ENCODE data around the gene CTNND1. TPM values are rescaled to one million over a fixed set of nuclear protein-coding genes. Genes with fewer than 3 reads are reported as not detected.
"Not testable (repeated sequence)": the region's sequence is repeated elsewhere in the genome, so short reads cannot be mapped to it uniquely, and the experiment has no call there.

The CTNND1 gene
- total and polyA plus RNA-seq, 2 of the 8 experiments (the other 6 are each of a cell fraction or from before 2014, with no cell fraction given) = 91.9 to 164 TPM

DNA sequence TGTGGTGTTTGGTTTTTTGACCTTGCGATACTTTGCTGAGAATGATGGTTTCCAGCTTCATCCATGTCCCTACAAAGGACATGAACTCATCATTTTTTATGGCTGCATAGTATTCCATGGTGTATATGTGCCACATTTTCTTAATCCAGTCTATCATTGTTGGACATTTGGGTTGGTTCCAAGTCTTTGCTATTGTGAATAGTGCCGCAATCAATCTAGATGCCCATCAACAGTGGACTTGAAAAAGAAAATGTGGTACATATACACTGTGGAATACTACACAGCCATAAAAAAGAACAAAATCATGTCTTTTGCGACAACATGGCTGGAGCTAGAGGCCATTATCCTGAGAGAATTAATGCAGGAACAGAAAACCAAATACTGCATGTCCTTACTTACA lies 77.0 kb downstream of the CTNND1 start:
- H3K9ac ChIP-seq (replicated peaks in 1 of 4; ENCODE audit: extremely low read depth in 1 of 4, low read depth in 3 of 4, low read length in 3 of 4); H2BK15ac ChIP-seq (ENCODE audit: low read length); H3K27ac ChIP-seq (ENCODE audit: low read depth, low read length); FAIRE-seq; H3K14ac ChIP-seq (ENCODE audit: insufficient read length); POLR2A ChIA-PET (ENCODE audit: partially characterized antibody); H3K79me1 ChIP-seq (ENCODE audit: low read depth, low read length); H2BK12ac ChIP-seq (ENCODE audit: low read depth, low read length); H3K18ac ChIP-seq (ENCODE audit: extremely low read depth, low read length); H4K91ac ChIP-seq (replicated peaks; ENCODE audit: insufficient read length, low read length); H4K8ac ChIP-seq (ENCODE audit: extremely low read depth, insufficient read depth, low read length); H2BK120ac ChIP-seq (replicated peaks; ENCODE audit: low read depth, low read length); H3K4me3 ChIP-seq (ENCODE audit: extremely low read depth in 1 of 4, insufficient read depth in 2 of 4, low read depth in 3 of 4, low read length in 4 of 4); DNase-seq (ENCODE audit: low read depth in 1 of 2, low spot score in 2 of 2); H2BK20ac ChIP-seq (ENCODE audit: low read length); H3K23ac ChIP-seq (ENCODE audit: insufficient read length); H2AK5ac ChIP-seq (ENCODE audit: low read depth, low read length); H4K20me1 ChIP-seq (replicated peaks in 1 of 2; ENCODE audit: control insufficient read depth in 1 of 2, insufficient read depth in 2 of 2, low read length in 2 of 2); H3K4me2 ChIP-seq (ENCODE audit: insufficient read depth in 1 of 2, low read depth in 2 of 2, low read length in 2 of 2); H3K4me1 ChIP-seq (replicated peaks in 1 of 4; ENCODE audit: control insufficient read depth in 3 of 4, insufficient read depth in 4 of 4, low read length in 3 of 4); H3K4ac ChIP-seq (replicated peaks; ENCODE audit: insufficient read length, low read depth, low read length); H3K36me3 ChIP-seq (ENCODE audit: control insufficient read depth in 2 of 4, insufficient read depth in 4 of 4, low read length in 3 of 4); H3K9me3 ChIP-seq (ENCODE audit: insufficient read depth in 2 of 2, low read depth in 1 of 2, low read length in 1 of 2); H3K79me2 ChIP-seq (ENCODE audit: control insufficient read depth in 1 of 2, insufficient read depth in 2 of 2, low read length in 2 of 2); H3K23me2 ChIP-seq (ENCODE audit: low read depth, low read length); H3K27me3 ChIP-seq (replicated peaks in 1 of 4; ENCODE audit: control insufficient read depth in 3 of 4, extremely low read depth in 1 of 4, insufficient read depth in 3 of 4, low read length in 3 of 4); H3K56ac ChIP-seq (replicated peaks; ENCODE audit: insufficient read length, low read depth, low read length); CTCF ChIA-PET (ENCODE audit: partially characterized antibody); H2BK5ac ChIP-seq (ENCODE audit: low read depth, low read length); H4K5ac ChIP-seq (ENCODE audit: insufficient read length, low read depth, low read length); H2AFZ ChIP-seq (ENCODE audit: low read length): not testable (repeated sequence)
- 95% methylated on average over 3 of the region's 3 CpGs; no CpG with 5 or more reads in 1 of the 2 experiments for WGBS, 2 experiments (ENCODE audit: extremely low coverage in 1 of 2, insufficient coverage in 1 of 2, insufficient read length in 1 of 2, insufficient replicate concordance in 2 of 2, low coverage in 1 of 2, low lambda C conversion rate in 2 of 2, missing lambda C conversion rate in 1 of 2)
